Right ventricle myocardium inferior (tissue), 1 donor: ENCODE results near the gene NR1D1. TPM values are rescaled to one million over a fixed set of nuclear protein-coding genes. Genes with fewer than 3 reads are reported as not detected.
A peak's percentile ranks its signal among the peaks of the same experiment; 100 is the strongest.

Experiments used
- ATAC-seq: fragments of 200-7000 bp; cut with Tn5 transposase; one replicate; pipeline ENCODE4 v1.9.1; 2020; ENCODE audit warnings: mild to moderate bottlenecking, moderate library complexity
- DNase-seq: peaks from one replicate; pipeline ENCODE4 v3.0.0; 2021; ENCODE audit errors: missing footprints
- intact Hi-C: fragments of 100-400 bp; cut with DNase I; formaldehyde crosslinking; loops from one replicate; pipeline ENCODE4 v1.11.0; 2022
- total RNA-seq: library from RNA; stranded (reverse); fragmentation: NEBNext Ultra II Directional; extraction: Animal tissue kit (Norgen Biotek cat#: 25700); gene quantifications from one replicate; pipeline ENCODE4 v1.2.1, GENCODE V29; 2021
- donor health status: DM: no; HTN: yes; CAD: no; lungs with severe emphysema.

NR1D1 gene
- total RNA-seq, 1 donor from 2014 or later, result 24.9 TPM

GRCh38 chr17:40058186-40058784, 42.1 kb downstream of the NR1D1 start:
- ATAC-seq (peak; percentile 16), DNase-seq (no peak)
- intact Hi-C loops, result no loop called here

DNA sequence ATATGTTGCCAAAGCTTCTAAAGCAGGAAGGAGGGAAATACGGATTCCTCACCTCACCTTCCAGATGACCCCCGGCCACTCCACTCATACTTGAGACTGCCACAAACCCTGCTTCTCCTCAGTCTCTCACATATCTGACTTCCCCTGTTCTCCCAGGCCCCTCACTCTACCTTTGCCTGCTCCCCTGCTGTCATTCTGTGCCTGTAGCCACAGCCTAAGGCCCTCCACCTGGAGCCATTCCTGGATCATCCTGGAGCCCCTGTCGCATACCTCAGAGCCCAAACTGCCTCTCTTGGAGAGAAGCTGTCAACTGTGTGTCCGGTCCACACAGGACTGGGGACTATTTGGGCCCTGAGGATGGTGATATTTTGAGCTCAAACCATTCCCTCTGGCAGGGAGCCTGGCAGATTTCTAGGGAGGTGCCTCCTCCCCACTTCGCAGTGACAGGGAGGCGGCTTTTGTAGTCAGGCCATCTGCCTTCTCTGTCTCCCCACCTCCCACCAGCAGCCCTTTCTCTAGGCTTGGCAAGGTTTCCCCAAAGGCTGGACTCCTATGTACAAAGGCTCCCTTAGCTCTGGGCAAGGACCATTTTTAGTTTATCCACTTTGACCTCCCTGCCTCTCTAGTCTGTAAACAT, 43.9 kb downstream of the NR1D1 start:
- intact Hi-C loops, result no loop called here
- ATAC-seq (no peak), DNase-seq (no peak)

Other genes with a start within 250 kb of the NR1D1 start
- gene IKZF3, start 236.3 kb downstream of the NR1D1 start, total RNA-seq, result 0.32 TPM
- gene ZPBP2, start 232.4 kb downstream of the NR1D1 start, total RNA-seq, result not detected
- gene GSDMB, start 182.0 kb downstream of the NR1D1 start, total RNA-seq, result 2.1 TPM
- gene ORMDL3, start 173.0 kb downstream of the NR1D1 start, total RNA-seq, result 34.7 TPM
- gene LRRC3C, start 172.9 kb downstream of the NR1D1 start, total RNA-seq, result not detected
- 1.4 TPM for gene GSDMA, start 137.6 kb downstream of the NR1D1 start, total RNA-seq
- gene PSMD3, start 119.8 kb downstream of the NR1D1 start, total RNA-seq, result 86.9 TPM
- not detected for gene CSF3, start 85.1 kb downstream of the NR1D1 start, total RNA-seq
- gene MED24, start 46.2 kb downstream of the NR1D1 start, total RNA-seq, result 53.9 TPM
- gene THRA, start 37.6 kb downstream of the NR1D1 start, total RNA-seq, result 88.3 TPM
- gene MSL1, start 21.4 kb upstream of the NR1D1 start, total RNA-seq, result 51.4 TPM
- 49.1 TPM for gene CASC3, start 39.9 kb upstream of the NR1D1 start, total RNA-seq
- gene RAPGEFL1, start 76.9 kb upstream of the NR1D1 start, total RNA-seq, result 2.1 TPM
- 12.3 TPM for gene WIPF2, start 118.7 kb upstream of the NR1D1 start, total RNA-seq
- gene CDC6, start 187.3 kb upstream of the NR1D1 start, total RNA-seq, result 1.9 TPM
- 17.9 TPM for gene RARA, start 208.6 kb upstream of the NR1D1 start, total RNA-seq